ENCODE measurements around the gene CLSTN3. TPM values are rescaled to one million over a fixed set of nuclear protein-coding genes. Genes with fewer than 3 reads are reported as not detected.

Gene CLSTN3
- total RNA-seq, 1 experiment from 2014 or later, result 40.2 TPM

DNA sequence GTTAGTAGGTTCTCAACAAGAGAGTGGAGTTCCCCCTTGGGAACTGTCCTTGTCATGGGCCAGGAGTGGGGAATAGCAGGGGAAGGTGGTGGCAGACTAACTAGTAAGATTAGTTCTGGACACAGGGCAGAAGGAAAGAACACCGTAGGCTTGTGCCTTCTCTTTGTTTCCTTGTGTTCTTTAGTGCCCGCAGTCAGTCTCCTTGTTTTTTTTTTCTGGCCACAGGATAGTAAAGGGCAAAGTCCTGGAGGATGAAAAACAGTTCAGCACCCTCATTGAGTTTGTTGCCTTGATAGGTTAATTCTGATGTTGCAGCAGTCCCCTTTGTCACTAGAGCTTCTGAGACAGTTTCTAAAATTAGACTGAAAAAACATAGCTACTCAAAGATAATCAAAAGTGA, 67.7 kb downstream of the CLSTN3 start:
- no TSS peak for BruUV-seq (replicated peaks)
- TF ChIP-seq, protein P1, sequence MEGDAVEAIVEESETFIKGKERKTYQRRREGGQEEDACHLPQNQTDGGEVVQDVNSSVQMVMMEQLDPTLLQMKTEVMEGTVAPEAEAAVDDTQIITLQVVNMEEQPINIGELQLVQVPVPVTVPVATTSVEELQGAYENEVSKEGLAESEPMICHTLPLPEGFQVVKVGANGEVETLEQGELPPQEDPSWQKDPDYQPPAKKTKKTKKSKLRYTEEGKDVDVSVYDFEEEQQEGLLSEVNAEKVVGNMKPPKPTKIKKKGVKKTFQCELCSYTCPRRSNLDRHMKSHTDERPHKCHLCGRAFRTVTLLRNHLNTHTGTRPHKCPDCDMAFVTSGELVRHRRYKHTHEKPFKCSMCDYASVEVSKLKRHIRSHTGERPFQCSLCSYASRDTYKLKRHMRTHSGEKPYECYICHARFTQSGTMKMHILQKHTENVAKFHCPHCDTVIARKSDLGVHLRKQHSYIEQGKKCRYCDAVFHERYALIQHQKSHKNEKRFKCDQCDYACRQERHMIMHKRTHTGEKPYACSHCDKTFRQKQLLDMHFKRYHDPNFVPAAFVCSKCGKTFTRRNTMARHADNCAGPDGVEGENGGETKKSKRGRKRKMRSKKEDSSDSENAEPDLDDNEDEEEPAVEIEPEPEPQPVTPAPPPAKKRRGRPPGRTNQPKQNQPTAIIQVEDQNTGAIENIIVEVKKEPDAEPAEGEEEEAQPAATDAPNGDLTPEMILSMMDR (IDR thresholded peaks at IDR 0.05; ENCODE audit: insufficient read depth in 1 of 2, low read depth in 1 of 2, low read length in 1 of 2, severe bottlenecking in 1 of 2, unreplicated experiment in 1 of 2), result no peak
- Mint-ChIP-seq H3K4me1 (ENCODE audit: low read depth, unreplicated experiment) (peaks cover 10% of the 10 kb centered on the region), H3K4me3 (ENCODE audit: unreplicated experiment) (no peak overlapping the region), H3K27me3 (ENCODE audit: insufficient read depth, unreplicated experiment) (no peaks in the 10 kb centered on the region), H3K27ac (ENCODE audit: unreplicated experiment) (no peak overlapping the region), H3K9me3 (ENCODE audit: unreplicated experiment) (no peaks in the 10 kb centered on the region), H3K36me3 (ENCODE audit: insufficient read depth, unreplicated experiment) (peaks cover 53% of the 10 kb centered on the region)
- ChIA-PET CTCF (no interaction called here), POLR2A (no interaction called here)
- H3K27me3 ChIP-seq (replicated peaks; ENCODE audit: control insufficient read depth, insufficient read depth, low read length), result no peaks in the 10 kb centered on the region
- peaks cover 13% of the 10 kb centered on the region for H3K36me3 ChIP-seq (ENCODE audit: control insufficient read depth, insufficient read depth, low read length)
- H3K4me1 ChIP-seq, result peaks cover 12% of the 10 kb centered on the region
- H3K9me3 ChIP-seq, result no peaks in the 10 kb centered on the region
- intact Hi-C loops (cut with micrococcal nuclease; ENCODE audit: unreplicated experiment), result no loop called here
- no peak for DNase-seq
- H3K4me3 ChIP-seq (ENCODE audit: low read depth, low read length), result no peak overlapping the region

DNA sequence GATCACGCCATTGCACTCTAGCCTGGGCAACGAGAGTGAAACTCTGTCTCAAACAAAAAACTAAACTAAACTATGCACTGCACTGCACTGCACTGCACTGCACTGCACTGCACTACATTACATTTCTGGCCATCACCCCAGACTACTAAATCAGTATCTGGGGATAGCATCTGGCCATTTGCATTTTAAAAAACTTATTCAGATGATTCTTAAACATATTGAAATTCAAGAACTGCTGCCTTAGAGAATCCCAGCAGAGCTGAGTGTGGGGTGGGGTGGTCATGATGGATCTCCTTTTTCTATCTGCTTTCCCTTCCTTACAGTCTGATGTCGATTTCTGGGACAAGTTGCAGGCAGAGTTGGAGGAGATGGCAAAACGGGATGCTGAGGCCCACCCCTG, 72.9 kb downstream of the CLSTN3 start:
- intact Hi-C loops (cut with micrococcal nuclease; ENCODE audit: unreplicated experiment), result no loop called here
- Mint-ChIP-seq H3K27me3 (ENCODE audit: insufficient read depth, unreplicated experiment) (no peaks in the 10 kb centered on the region), H3K9me3 (ENCODE audit: unreplicated experiment) (no peaks in the 10 kb centered on the region), H3K4me3 (ENCODE audit: unreplicated experiment) (no peak overlapping the region), H3K4me1 (ENCODE audit: low read depth, unreplicated experiment) (no peaks in the 10 kb centered on the region), H3K36me3 (ENCODE audit: insufficient read depth, unreplicated experiment) (peaks cover 65% of the 10 kb centered on the region), H3K27ac (ENCODE audit: unreplicated experiment) (no peak overlapping the region)
- POLR2A ChIA-PET, result no interaction called here
- H3K27me3 ChIP-seq (replicated peaks; ENCODE audit: control insufficient read depth, insufficient read depth, low read length), result no peaks in the 10 kb centered on the region
- H3K4me1 ChIP-seq, result no peaks in the 10 kb centered on the region; the same call in 1 of the 2 replicates
- BruUV-seq (replicated peaks), result no TSS peak
- H3K9me3 ChIP-seq, result no peaks in the 10 kb centered on the region
- CTCF ChIA-PET, result interaction anchor here (1.1 kb wide), 1 partner anchor 14 kb away, joined by 3 read pairs; the partner anchor contains the start of gene PEX5
- DNase-seq, result no peak
- no peak overlapping the region for H3K4me3 ChIP-seq (ENCODE audit: low read depth, low read length)
- H3K36me3 ChIP-seq (ENCODE audit: control insufficient read depth, insufficient read depth, low read length), result peaks cover 17% of the 10 kb centered on the region
- TF ChIP-seq, protein P1 (IDR thresholded peaks at IDR 0.05; ENCODE audit: insufficient read depth in 1 of 2, low read depth in 1 of 2, low read length in 1 of 2, severe bottlenecking in 1 of 2, unreplicated experiment in 1 of 2), result no peak

DNA sequence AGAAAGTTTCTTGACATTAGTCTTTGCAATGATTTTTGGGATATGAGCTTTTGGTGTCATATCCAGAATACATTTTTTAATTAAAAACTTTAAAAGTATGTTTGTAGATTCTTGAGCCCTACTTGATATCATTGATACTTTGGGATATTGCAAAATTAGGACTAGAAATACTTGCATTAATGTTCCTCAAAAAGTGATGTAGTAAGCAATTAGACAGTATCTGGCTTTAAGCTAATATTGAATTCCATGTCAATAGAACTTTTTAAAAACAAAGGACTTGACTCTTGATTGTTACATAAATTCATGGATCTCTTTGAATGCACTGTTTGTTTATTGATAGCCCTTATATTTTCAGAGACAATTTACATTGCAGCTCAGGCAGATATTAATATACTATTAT, 74.9 kb downstream of the CLSTN3 start:
- no peaks in the 10 kb centered on the region for H3K9me3 Mint-ChIP-seq (ENCODE audit: unreplicated experiment)
- intact Hi-C loops (cut with micrococcal nuclease; ENCODE audit: unreplicated experiment), result no loop called here
- no peak overlapping the region for H3K4me3 Mint-ChIP-seq (ENCODE audit: unreplicated experiment)
- peaks cover 75% of the 10 kb centered on the region for H3K36me3 Mint-ChIP-seq (ENCODE audit: insufficient read depth, unreplicated experiment)
- H3K4me3 ChIP-seq (ENCODE audit: low read depth, low read length), result no peak overlapping the region
- H3K36me3 ChIP-seq (ENCODE audit: control insufficient read depth, insufficient read depth, low read length), result peaks cover 16% of the 10 kb centered on the region
- no peaks in the 10 kb centered on the region for H3K4me1 Mint-ChIP-seq (ENCODE audit: low read depth, unreplicated experiment)
- H3K9me3 ChIP-seq, result no peaks in the 10 kb centered on the region
- no TSS peak for BruUV-seq (replicated peaks)
- H3K4me1 ChIP-seq, result no peaks in the 10 kb centered on the region
- no peak for DNase-seq
- TF ChIP-seq, protein P1 (IDR thresholded peaks at IDR 0.05; ENCODE audit: insufficient read depth in 1 of 2, low read depth in 1 of 2, low read length in 1 of 2, severe bottlenecking in 1 of 2, unreplicated experiment in 1 of 2), result no peak
- no peaks in the 10 kb centered on the region for H3K27me3 ChIP-seq (replicated peaks; ENCODE audit: control insufficient read depth, insufficient read depth, low read length)
- ChIA-PET CTCF (no interaction called here), POLR2A (interaction anchor here (0.5 kb wide), 1 partner anchor 59 kb away, joined by 5 read pairs; no protein-coding TSS in a partner anchor)
- H3K27ac Mint-ChIP-seq (ENCODE audit: unreplicated experiment), result no peak overlapping the region
- H3K27me3 Mint-ChIP-seq (ENCODE audit: insufficient read depth, unreplicated experiment), result no peaks in the 10 kb centered on the region

Measured in Caco-2 (cell line).